Left cardiac atrium (tissue), 4 donors: ENCODE measurements around the gene CPEB4. TPM values are rescaled to one million over a fixed set of nuclear protein-coding genes. Genes with fewer than 3 reads are reported as not detected.

ENCODE experiments used
- ATAC-seq, 2 donors: fragments of 200-7000 bp; cut with Tn5 transposase; one replicate each; pipeline ENCODE4 v1.9.1; 2020; ENCODE audit warnings: mild to moderate bottlenecking in 2 of 2, moderate library complexity in 2 of 2
- DNase-seq: peaks from one replicate; pipeline ENCODE4 v3.0.0-alpha.2; 2020
- intact Hi-C, 2 donors: fragments of 100-400 bp; cut with DNase I; formaldehyde crosslinking; loops; one replicate each; pipeline versions ENCODE4 v1.14.1 to v1.15.1; 2022 to 2023
- long read RNA-seq: library from polyadenylated mRNA; unstranded; transcript quantifications from one replicate; pipeline ENCODE4 v2.0.0, GENCODE V29; 2021
- total RNA-seq, 2 donors: library from RNA; stranded (reverse); fragmentation: NEBNext Ultra II Directional; extraction: Animal tissue kit (Norgen Biotek cat#: 25700); gene quantifications; one replicate each; pipeline ENCODE4 v1.2.1, GENCODE V29; 2021
- donor health status: DM: no; HTN: yes; CAD: no.
- donor health status: DM: no; HTN: yes; CAD: no; lungs with severe emphysema.
- donor health status: DM: yes; HTN: yes; CAD: no.
- donor health status: Dilated cardiomyopathy.

CPEB4 gene
- total RNA-seq: 100 to 1,000 TPM in 1 of 2 donors, 10 to 100 TPM in 1; 73.8 to 178 TPM
- long read RNA-seq, transcript CPEB4-208 (8 exons, 2,607 nt): major isoform, 9 of 66 reads
- long read RNA-seq, partial matches to known transcripts: 15 of 66 reads
- long read RNA-seq, other reads (novel, unspliced or antisense): 38 of 66 reads

- peak; percentile 99 for DNase-seq
- ATAC-seq: peak; percentile 97 to 98
- intact Hi-C loops: no loop called here
Measured at GRCh38 chr5:173887610-173888472, at the start of gene CPEB4. Gene CPEB4 (plus strand): TSS chr5:173888349. CDS start chr5:173889734, 1,385 bp downstream.

- ATAC-seq (peak in 1 of 2 donors; percentile 77), DNase-seq (no peak)
- intact Hi-C loops: no loop called here
Measured at GRCh38 chr5:173839117-173839713, 48.9 kb upstream of the CPEB4 start.

GRCh38 chr5:173840111-173840983 lies 47.8 kb upstream of the CPEB4 start:
- ATAC-seq (no peak), DNase-seq (no peak)
- intact Hi-C loops: no loop called here

- intact Hi-C loops: no loop called here
- DNase-seq (no peak), ATAC-seq (no peak)
Measured at GRCh38 chr5:173841710-173842109, 46.4 kb upstream of the CPEB4 start.

GRCh38 chr5:173843794-173844193 lies 44.4 kb upstream of the CPEB4 start:
- DNase-seq (no peak), ATAC-seq (no peak)
- intact Hi-C loops: no loop called here

- intact Hi-C loops: no loop called here
- DNase-seq (no peak), ATAC-seq (no peak)
Measured at GRCh38 chr5:173845321-173845720, 42.8 kb upstream of the CPEB4 start.

GRCh38 chr5:173846929-173847501 lies 41.1 kb upstream of the CPEB4 start:
- intact Hi-C loops: no loop called here
- ATAC-seq (no peak), DNase-seq (no peak)

- intact Hi-C loops: no loop called here
- no peak for ATAC-seq
- DNase-seq: no peak
Measured at GRCh38 chr5:173848986-173849596, 39.1 kb upstream of the CPEB4 start.

- ATAC-seq (no peak), DNase-seq (no peak)
- intact Hi-C loops: no loop called here
Measured at GRCh38 chr5:173849908-173850307, 38.2 kb upstream of the CPEB4 start.

GRCh38 chr5:173850659-173851058 lies 37.5 kb upstream of the CPEB4 start:
- intact Hi-C loops: no loop called here
- DNase-seq (no peak), ATAC-seq (no peak)

- intact Hi-C loops: no loop called here
- ATAC-seq (no peak), DNase-seq (no peak)
Measured at GRCh38 chr5:173851595-173852243, 36.4 kb upstream of the CPEB4 start.

GRCh38 chr5:173852790-173853359 lies 35.3 kb upstream of the CPEB4 start:
- DNase-seq: no peak
- ATAC-seq: no peak
- intact Hi-C loops: no loop called here

- ATAC-seq (no peak), DNase-seq (no peak)
- intact Hi-C loops: no loop called here
Measured at GRCh38 chr5:173853370-173854131, 34.6 kb upstream of the CPEB4 start.

GRCh38 chr5:173855162-173855994 lies 32.8 kb upstream of the CPEB4 start:
- DNase-seq (no peak), ATAC-seq (no peak)
- intact Hi-C loops: no loop called here

GRCh38 chr5:173855995-173856656 lies 32.0 kb upstream of the CPEB4 start:
- DNase-seq: no peak
- intact Hi-C loops: no loop called here
- no peak for ATAC-seq

- intact Hi-C loops: no loop called here
- no peak for ATAC-seq
Measured at GRCh38 chr5:173857234-173857633, 30.9 kb upstream of the CPEB4 start.

More at GRCh38 chr5:173857234-173857633, 30.9 kb upstream of the CPEB4 start:
- no peak for DNase-seq
